ENCODE results near the gene BICC1.

BICC1 gene

GRCh38 chr10:58764087-58764747 lies 251.5 kb downstream of the BICC1 start:
- Histone ChIP-seq H3K27me3 (ENCODE audit: insufficient read depth, poor library complexity, severe bottlenecking) (no peaks in the 10 kb centered on the region), H3K27ac (replicated peaks) (no peak overlapping the region), H3K4me3 (replicated peaks; ENCODE audit: insufficient read depth, low read length) (no peak overlapping the region)
- no peak for TF ChIP-seq SPI1 (IDR thresholded peaks at IDR 0.05; ENCODE audit: borderline replicate concordance, low read depth)
- TF ChIP-seq POLR2AphosphoS5 (IDR thresholded peaks at IDR 0.05; ENCODE audit: low read depth), result no peak
- no peak for TF ChIP-seq GABPA (IDR thresholded peaks at IDR 0.05; ENCODE audit: low read depth)
- TF ChIP-seq CTCF (IDR thresholded peaks at IDR 0.05; ENCODE audit: insufficient read depth, low read length), result no peak
- TF ChIP-seq REST (IDR thresholded peaks at IDR 0.05; ENCODE audit: insufficient replicate concordance, low read depth), result no peak
- no peak for DNase-seq (ENCODE audit: low read depth in 1 of 2, low spot score in 1 of 2)

- Histone ChIP-seq H3K27me3 (ENCODE audit: insufficient read depth, poor library complexity, severe bottlenecking) (no peaks in the 10 kb centered on the region), H3K4me3 (replicated peaks; ENCODE audit: insufficient read depth, low read length) (no peak overlapping the region), H3K27ac (replicated peaks) (no peak overlapping the region)
- TF ChIP-seq SPI1 (IDR thresholded peaks at IDR 0.05; ENCODE audit: borderline replicate concordance, low read depth) (no peak), POLR2AphosphoS5 (IDR thresholded peaks at IDR 0.05; ENCODE audit: low read depth) (no peak), CTCF (IDR thresholded peaks at IDR 0.05; ENCODE audit: insufficient read depth, low read length) (no peak), REST (IDR thresholded peaks at IDR 0.05; ENCODE audit: insufficient replicate concordance, low read depth) (no peak), GABPA (IDR thresholded peaks at IDR 0.05; ENCODE audit: low read depth) (no peak)
- DNase-seq (ENCODE audit: low read depth in 1 of 2, low spot score in 1 of 2), result no peak
Observed at GRCh38 chr10:58765910-58766309, 253.2 kb downstream of the BICC1 start.

- Histone ChIP-seq H3K4me3 (replicated peaks; ENCODE audit: insufficient read depth, low read length) (no peak overlapping the region), H3K27me3 (ENCODE audit: insufficient read depth, poor library complexity, severe bottlenecking) (no peaks in the 10 kb centered on the region), H3K27ac (replicated peaks) (no peak overlapping the region)
- TF ChIP-seq GABPA (IDR thresholded peaks at IDR 0.05; ENCODE audit: low read depth), result no peak
- no peak for TF ChIP-seq SPI1 (IDR thresholded peaks at IDR 0.05; ENCODE audit: borderline replicate concordance, low read depth)
- TF ChIP-seq CTCF (IDR thresholded peaks at IDR 0.05; ENCODE audit: insufficient read depth, low read length), result no peak
- TF ChIP-seq REST (IDR thresholded peaks at IDR 0.05; ENCODE audit: insufficient replicate concordance, low read depth), result no peak
- no peak for TF ChIP-seq POLR2AphosphoS5 (IDR thresholded peaks at IDR 0.05; ENCODE audit: low read depth)
- DNase-seq (ENCODE audit: low read depth in 1 of 2, low spot score in 1 of 2), result no peak
Observed at GRCh38 chr10:58767652-58768051, 255.0 kb downstream of the BICC1 start.

All from HL-60 (cell line).